ENCODE measurements around the gene TCAIM.
"Not testable (repeated sequence)": the region's sequence is repeated elsewhere in the genome, so short reads cannot be mapped to it uniquely, and the experiment has no call there.

Gene TCAIM

GRCh38 chr3:44375450-44375849, 36.9 kb downstream of the TCAIM start:
- Histone ChIP-seq H3K9ac (no peak overlapping the region), H3K36me3 (peaks cover 20% of the 10 kb centered on the region), H3K4me3 (no peak overlapping the region), H3K9me3 (peaks cover 15% of the 10 kb centered on the region), H3K27me3 (no peaks in the 10 kb centered on the region), H3K4me1 (no peaks in the 10 kb centered on the region), H3K4me2 (no peak overlapping the region), H4K20me1 (no peaks in the 10 kb centered on the region), H3K27ac (no peak overlapping the region)
- TF ChIP-seq Cebpa-rat (IDR thresholded peaks at IDR 0.05): no peak

- H3K4me1 ChIP-seq: no peaks in the 10 kb centered on the region
- TF ChIP-seq Cebpa-rat (IDR thresholded peaks at IDR 0.05): no peak
- no peak overlapping the region for H3K27ac ChIP-seq
- no peak overlapping the region for H3K9ac ChIP-seq
- no peaks in the 10 kb centered on the region for H3K27me3 ChIP-seq
- no peak overlapping the region for H3K4me2 ChIP-seq
- peaks cover 29% of the 10 kb centered on the region for H3K9me3 ChIP-seq
- H3K36me3 ChIP-seq: peaks cover 19% of the 10 kb centered on the region
- no peaks in the 10 kb centered on the region for H4K20me1 ChIP-seq
- H3K4me3 ChIP-seq: no peak overlapping the region
Measured at GRCh38 chr3:44387404-44387803, 48.8 kb downstream of the TCAIM start.

GRCh38 chr3:44392489-44392888, 53.9 kb downstream of the TCAIM start:
- no peaks in the 10 kb centered on the region for H4K20me1 ChIP-seq
- no peak overlapping the region for H3K9ac ChIP-seq
- no peaks in the 10 kb centered on the region for H3K4me1 ChIP-seq
- no peak overlapping the region for H3K27ac ChIP-seq
- no peak overlapping the region for H3K4me3 ChIP-seq
- TF ChIP-seq Cebpa-rat (IDR thresholded peaks at IDR 0.05): no peak
- peaks cover 16% of the 10 kb centered on the region for H3K36me3 ChIP-seq
- H3K4me2 ChIP-seq: no peak overlapping the region
- H3K9me3 ChIP-seq: peaks cover 3% of the 10 kb centered on the region
- H3K27me3 ChIP-seq: no peaks in the 10 kb centered on the region

- H3K36me3 ChIP-seq: peaks cover 15% of the 10 kb centered on the region; the same call in 1 of the 2 replicates
- no peak overlapping the region for H3K4me3 ChIP-seq
- no peaks in the 10 kb centered on the region for H3K9me3 ChIP-seq
Measured at GRCh38 chr3:44395714-44396113, 57.1 kb downstream of the TCAIM start.

GRCh38 chr3:44396200-44397171, 57.9 kb downstream of the TCAIM start:
- Histone ChIP-seq H3K36me3 (peaks cover 20% of the 10 kb centered on the region; the same call in 1 of the 2 replicates), H3K4me3 (no peak overlapping the region), H3K9me3 (no peaks in the 10 kb centered on the region), H3K27ac (no peak overlapping the region), H4K20me1 (no peaks in the 10 kb centered on the region), H3K4me2 (no peak overlapping the region), H3K4me1 (no peaks in the 10 kb centered on the region), H3K9ac (no peak overlapping the region), H3K27me3 (no peaks in the 10 kb centered on the region)
- no peak for TF ChIP-seq Cebpa-rat (IDR thresholded peaks at IDR 0.05)

More at GRCh38 chr3:44395714-44396113, 57.1 kb downstream of the TCAIM start:
- TF ChIP-seq Cebpa-rat (IDR thresholded peaks at IDR 0.05): no peak
- Histone ChIP-seq H3K9ac (no peak overlapping the region), H3K4me2 (no peak overlapping the region), H3K4me1 (no peaks in the 10 kb centered on the region), H3K27me3 (no peaks in the 10 kb centered on the region), H3K27ac (no peak overlapping the region), H4K20me1 (no peaks in the 10 kb centered on the region)

- not testable (repeated sequence) for H3K9me3 ChIP-seq, H3K4me2 ChIP-seq, H3K4me3 ChIP-seq, H3K27me3 ChIP-seq, H3K27ac ChIP-seq, H3K9ac ChIP-seq, H3K4me1 ChIP-seq, H4K20me1 ChIP-seq
- H3K36me3 ChIP-seq: peaks cover 23% of the 10 kb centered on the region; the same call in 1 of the 2 replicates
Measured at GRCh38 chr3:44398271-44398670, 59.7 kb downstream of the TCAIM start.

GRCh38 chr3:44398853-44399252, 60.3 kb downstream of the TCAIM start:
- Histone ChIP-seq H3K9me3 (no peaks in the 10 kb centered on the region), H3K4me3 (no peak overlapping the region), H3K36me3 (peaks cover 27% of the 10 kb centered on the region; the same call in 1 of the 2 replicates), H3K9ac (no peak overlapping the region), H4K20me1 (no peaks in the 10 kb centered on the region), H3K27ac (no peak overlapping the region), H3K4me1 (no peaks in the 10 kb centered on the region), H3K4me2 (no peak overlapping the region), H3K27me3 (no peaks in the 10 kb centered on the region)
- no peak for TF ChIP-seq Cebpa-rat (IDR thresholded peaks at IDR 0.05)

GRCh38 chr3:44400771-44401170, 62.2 kb downstream of the TCAIM start:
- Histone ChIP-seq H3K4me1 (no peaks in the 10 kb centered on the region), H3K4me3 (no peak overlapping the region), H3K36me3 (peaks cover 27% of the 10 kb centered on the region; the same call in 1 of the 2 replicates), H3K9me3 (no peaks in the 10 kb centered on the region), H3K27ac (no peak overlapping the region), H4K20me1 (no peaks in the 10 kb centered on the region), H3K4me2 (no peak overlapping the region), H3K9ac (no peak overlapping the region), H3K27me3 (no peaks in the 10 kb centered on the region)
- no peak for TF ChIP-seq Cebpa-rat (IDR thresholded peaks at IDR 0.05)

- H3K27me3 ChIP-seq: no peaks in the 10 kb centered on the region
- peaks cover 18% of the 10 kb centered on the region; the same call in 1 of the 2 replicates for H3K36me3 ChIP-seq
- no peaks in the 10 kb centered on the region for H3K4me1 ChIP-seq
- H3K4me3 ChIP-seq: no peak overlapping the region
- TF ChIP-seq Cebpa-rat (IDR thresholded peaks at IDR 0.05): no peak
- H3K9me3 ChIP-seq: no peaks in the 10 kb centered on the region
- H3K27ac ChIP-seq: no peak overlapping the region
- no peaks in the 10 kb centered on the region for H4K20me1 ChIP-seq
- no peak overlapping the region for H3K4me2 ChIP-seq
- H3K9ac ChIP-seq: no peak overlapping the region
Measured at GRCh38 chr3:44402548-44402947, 64.0 kb downstream of the TCAIM start.

GRCh38 chr3:44409640-44410410, 71.3 kb downstream of the TCAIM start:
- Histone ChIP-seq H3K9me3 (no peaks in the 10 kb centered on the region), H3K27me3 (no peaks in the 10 kb centered on the region), H3K4me1 (peaks cover 11% of the 10 kb centered on the region), H4K20me1 (no peaks in the 10 kb centered on the region), H3K4me2 (no peak overlapping the region), H3K36me3 (peaks cover 16% of the 10 kb centered on the region; the same call in 1 of the 2 replicates), H3K4me3 (no peak overlapping the region), H3K27ac (no peak overlapping the region), H3K9ac (no peak overlapping the region)
- no peak for TF ChIP-seq Cebpa-rat (IDR thresholded peaks at IDR 0.05)
